Islet of Langerhans (tissue), 1 donor: ENCODE measurements around the gene EME2.

ENCODE experiments used
- FAIRE-seq: peaks from one replicate; lab custom pipeline; 2011; peaks lifted over from hg19 to GRCh38; lab: Jason Lieb, UNC

EME2 gene

GRCh38 chr16:1767116-1767994, 5.3 kb upstream of the EME2 start:
- no peak for FAIRE-seq

DNA sequence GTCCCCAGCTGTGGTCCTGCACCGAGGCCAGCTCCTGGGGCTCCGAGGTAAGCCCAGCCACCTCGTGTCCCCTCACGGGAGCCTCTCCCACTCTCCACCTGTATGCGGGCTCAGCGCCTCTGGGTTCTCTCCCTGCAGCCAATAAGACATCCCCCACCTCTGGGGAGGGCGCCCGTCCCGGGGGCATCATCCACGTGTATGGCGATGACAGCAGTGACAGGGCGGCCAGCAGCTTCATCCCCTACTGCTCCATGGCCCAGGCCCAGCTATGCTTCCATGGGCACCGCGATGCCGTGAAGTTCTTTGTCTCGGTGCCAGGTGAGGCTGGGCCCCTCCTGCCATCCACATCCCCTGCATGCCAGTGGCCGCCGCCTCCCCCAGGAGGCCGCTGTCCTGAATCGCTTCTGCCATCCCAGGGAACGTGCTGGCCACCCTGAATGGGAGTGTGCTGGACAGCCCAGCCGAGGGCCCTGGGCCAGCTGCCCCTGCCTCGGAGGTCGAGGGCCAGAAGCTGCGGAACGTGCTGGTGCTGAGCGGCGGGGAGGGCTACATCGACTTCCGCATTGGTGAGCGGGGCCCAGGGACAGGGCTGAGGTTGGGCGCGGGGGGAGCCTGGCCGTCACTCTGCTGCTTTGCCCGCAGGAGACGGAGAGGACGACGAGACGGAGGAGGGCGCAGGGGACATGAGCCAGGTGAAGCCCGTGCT, 4.4 kb upstream of the EME2 start:
- FAIRE-seq: no peak

DNA sequence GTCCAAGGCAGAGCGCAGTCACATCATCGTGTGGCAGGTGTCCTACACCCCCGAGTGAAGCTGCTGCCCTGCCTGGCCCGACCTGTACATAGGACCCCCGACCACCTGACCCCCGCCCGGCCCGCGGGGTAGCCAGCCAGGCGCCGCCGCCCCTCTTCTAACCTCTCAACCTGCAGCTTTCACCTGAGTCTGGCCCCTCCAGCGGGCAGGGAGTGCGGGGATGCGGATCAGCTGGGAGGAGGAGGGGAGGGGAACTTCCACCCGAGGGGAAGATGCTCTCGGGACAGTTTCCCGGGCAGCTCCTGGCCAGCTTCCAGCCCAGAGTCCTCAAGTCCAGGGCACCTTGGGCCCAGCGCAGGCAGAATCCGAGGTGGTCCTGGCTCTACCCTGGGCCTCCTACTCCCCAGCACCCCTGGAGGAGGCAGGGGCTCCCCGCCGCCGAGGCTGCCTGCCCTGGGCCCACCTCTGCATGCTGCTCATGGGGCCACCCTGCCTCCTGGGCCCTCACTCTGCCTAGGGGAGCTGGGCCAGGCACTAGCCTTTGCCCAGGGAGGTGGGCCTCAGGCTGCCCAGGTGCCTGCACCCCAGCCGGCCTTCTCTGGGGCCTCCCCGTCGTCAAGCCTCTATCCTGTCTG, 3.7 kb upstream of the EME2 start:
- no peak for FAIRE-seq

- FAIRE-seq: no peak
Observed at GRCh38 chr16:1769402-1770300, 3.0 kb upstream of the EME2 start.

GRCh38 chr16:1770328-1771187, 2.1 kb upstream of the EME2 start:
- FAIRE-seq: no peak

- no peak for FAIRE-seq
Observed at GRCh38 chr16:1771188-1771863, 1.3 kb upstream of the EME2 start, which contains the start of gene NME3. TSS of gene NME3 (minus strand) at chr16:1771543. CDS start at chr16:1771534, 9 bp downstream.

- FAIRE-seq: no peak
Observed at GRCh38 chr16:1771864-1772361, 697 bp upstream of the EME2 start.

DNA sequence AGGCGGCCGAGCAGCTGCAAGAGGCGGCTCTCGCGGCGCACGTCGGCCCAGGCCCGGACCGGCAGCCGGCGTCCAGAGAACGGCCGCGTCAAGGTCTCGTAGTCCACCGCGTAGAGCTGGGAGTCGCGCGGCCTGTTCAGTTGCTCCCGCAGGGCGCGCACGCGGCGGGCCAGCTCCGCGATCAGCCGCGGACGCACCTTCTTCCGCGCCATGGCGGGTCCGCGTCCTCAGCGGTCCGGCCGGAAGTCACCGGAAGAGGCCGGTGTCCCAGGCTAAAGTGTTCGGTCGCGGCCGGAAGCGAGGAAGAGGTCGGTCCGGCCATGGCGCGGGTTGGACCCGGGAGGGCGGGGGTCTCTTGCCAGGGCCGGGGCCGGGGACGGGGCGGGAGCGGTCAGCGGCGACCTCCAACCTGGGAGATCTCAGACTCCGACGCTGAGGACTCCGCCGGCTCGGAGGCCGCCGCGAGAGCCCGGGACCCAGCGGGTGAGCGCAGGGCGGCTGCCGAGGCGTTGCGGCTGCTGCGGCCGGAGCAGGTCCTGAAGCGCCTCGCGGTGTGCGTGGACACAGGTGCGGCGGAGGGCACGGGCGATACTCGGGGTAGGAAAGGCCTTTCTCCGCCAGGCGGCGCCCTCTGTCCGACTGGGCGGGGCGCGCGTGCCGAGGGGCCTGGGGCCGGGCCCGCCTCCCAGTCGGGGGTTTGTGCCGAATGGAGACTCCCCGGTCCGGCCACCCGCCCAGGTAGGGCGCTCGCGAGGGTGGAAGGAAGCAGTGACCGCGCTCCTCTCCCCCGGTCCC, 495 bp downstream of the EME2 start, which contains the start of gene MRPS34:
MRPS34 (minus strand) TSS at position 227 of the 795 bp plus-strand sequence; CDS start at position 212, 15 bp downstream.
- no peak for FAIRE-seq

DNA sequence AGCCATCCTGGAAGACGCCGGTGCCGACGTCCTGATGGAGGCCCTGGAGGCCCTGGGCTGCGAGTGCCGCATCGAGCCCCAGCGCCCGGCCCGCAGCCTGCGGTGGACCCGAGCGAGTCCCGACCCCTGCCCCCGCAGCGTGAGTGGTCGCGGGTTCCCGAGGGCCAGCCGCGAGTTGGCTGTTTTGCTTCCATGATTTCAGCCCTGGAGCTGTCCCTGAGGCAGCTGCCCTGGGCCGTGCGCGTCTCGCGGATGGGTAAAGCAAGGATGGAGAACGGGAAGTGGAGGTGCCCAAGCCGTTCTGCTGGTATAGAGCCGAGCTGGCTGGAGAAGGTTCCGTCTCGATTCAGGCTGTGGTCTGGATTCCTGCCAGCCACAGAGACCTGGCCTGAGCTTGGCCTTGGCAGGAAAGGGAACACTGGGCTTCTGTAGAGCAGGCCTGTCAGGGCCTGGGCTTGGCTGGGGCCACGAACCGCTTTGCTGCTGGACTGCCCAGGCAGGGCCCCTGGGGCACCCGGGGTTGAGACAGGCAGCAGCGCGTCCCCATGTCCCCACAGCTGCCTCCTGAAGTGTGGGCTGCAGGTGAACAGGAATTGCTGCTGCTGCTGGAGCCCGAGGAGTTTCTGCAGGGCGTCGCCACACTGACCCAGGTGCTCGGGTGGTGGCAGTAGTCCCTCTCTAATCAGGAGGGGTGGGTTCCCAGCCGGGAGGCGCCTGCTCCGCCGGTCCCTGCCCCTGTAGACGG, 1.3 kb downstream of the EME2 start:
- FAIRE-seq: no peak

- FAIRE-seq: no peak
Observed at GRCh38 chr16:1774448-1774780, 1.8 kb downstream of the EME2 start.

GRCh38 chr16:1775006-1775845, 2.6 kb downstream of the EME2 start:
- FAIRE-seq: no peak

- no peak for FAIRE-seq
Observed at GRCh38 chr16:1775846-1776671, 3.4 kb downstream of the EME2 start.

- FAIRE-seq: no peak
Observed at GRCh38 chr16:1776672-1776955, 4.0 kb downstream of the EME2 start.

- no peak for FAIRE-seq
Observed at GRCh38 chr16:1776991-1777374, 4.4 kb downstream of the EME2 start.

- no peak for FAIRE-seq
Observed at GRCh38 chr16:1777375-1778199, 5.0 kb downstream of the EME2 start.
